ENCODE measurements around the gene DCBLD1. TPM values are rescaled to one million over a fixed set of nuclear protein-coding genes. Genes with fewer than 3 reads are reported as not detected.

DCBLD1 gene
- total RNA-seq, 1 experiment from 2014 or later: 1.5 TPM

DNA sequence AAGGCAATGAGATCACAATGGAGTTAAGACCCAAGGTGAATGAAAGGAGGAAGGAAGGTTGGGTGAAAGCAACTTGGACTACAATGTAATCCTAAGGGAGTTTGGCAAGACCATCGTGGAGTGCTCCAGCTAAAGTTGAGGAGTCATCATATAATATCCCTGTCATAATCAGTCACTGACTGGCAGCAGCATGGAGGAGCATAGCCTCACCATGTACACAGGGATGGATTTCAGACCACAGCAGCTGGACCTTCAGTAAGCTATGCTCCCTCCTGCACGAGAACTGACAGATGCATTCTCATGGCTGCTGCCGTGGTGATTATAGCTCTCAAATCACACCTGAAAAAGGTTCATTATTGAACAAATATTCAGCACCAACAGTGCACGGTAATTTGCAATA is 76.8 kb downstream of the DCBLD1 start:
- TF ChIP-seq, protein P1, sequence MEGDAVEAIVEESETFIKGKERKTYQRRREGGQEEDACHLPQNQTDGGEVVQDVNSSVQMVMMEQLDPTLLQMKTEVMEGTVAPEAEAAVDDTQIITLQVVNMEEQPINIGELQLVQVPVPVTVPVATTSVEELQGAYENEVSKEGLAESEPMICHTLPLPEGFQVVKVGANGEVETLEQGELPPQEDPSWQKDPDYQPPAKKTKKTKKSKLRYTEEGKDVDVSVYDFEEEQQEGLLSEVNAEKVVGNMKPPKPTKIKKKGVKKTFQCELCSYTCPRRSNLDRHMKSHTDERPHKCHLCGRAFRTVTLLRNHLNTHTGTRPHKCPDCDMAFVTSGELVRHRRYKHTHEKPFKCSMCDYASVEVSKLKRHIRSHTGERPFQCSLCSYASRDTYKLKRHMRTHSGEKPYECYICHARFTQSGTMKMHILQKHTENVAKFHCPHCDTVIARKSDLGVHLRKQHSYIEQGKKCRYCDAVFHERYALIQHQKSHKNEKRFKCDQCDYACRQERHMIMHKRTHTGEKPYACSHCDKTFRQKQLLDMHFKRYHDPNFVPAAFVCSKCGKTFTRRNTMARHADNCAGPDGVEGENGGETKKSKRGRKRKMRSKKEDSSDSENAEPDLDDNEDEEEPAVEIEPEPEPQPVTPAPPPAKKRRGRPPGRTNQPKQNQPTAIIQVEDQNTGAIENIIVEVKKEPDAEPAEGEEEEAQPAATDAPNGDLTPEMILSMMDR (conservative IDR thresholded peaks at IDR 0.05; ENCODE audit: low read depth, low read length): no peak
- no peak for TF ChIP-seq EZH2 (IDR thresholded peaks at IDR 0.05; ENCODE audit: borderline replicate concordance, low read depth, low read length, poor library complexity, severe bottlenecking)
- Histone ChIP-seq H3K4me3 (ENCODE audit: low read depth, low read length, poor library complexity, severe bottlenecking) (no peak overlapping the region), H3K27me3 (replicated peaks; ENCODE audit: insufficient read depth, low read depth, low read length, poor library complexity) (no peaks in the 10 kb centered on the region), H3K36me3 (ENCODE audit: insufficient read depth, low read length, poor library complexity, severe bottlenecking) (peaks cover 3% of the 10 kb centered on the region), H3K4me1 (ENCODE audit: insufficient read depth, low read length, poor library complexity, severe bottlenecking) (peaks cover 4% of the 10 kb centered on the region), H3K9me3 (ENCODE audit: low read depth, low read length, poor library complexity, severe bottlenecking) (no peaks in the 10 kb centered on the region), H3K27ac (ENCODE audit: low read depth, low read length, poor library complexity, severe bottlenecking) (no peak overlapping the region)
- no peak for DNase-seq (ENCODE audit: low spot score)
- POLR2A ChIA-PET (ENCODE audit: low non-redundant PET): no interaction called here
- CTCF ChIA-PET: no interaction called here
- no TSS peak for BruUV-seq (replicated peaks)
- intact Hi-C loops (cut with micrococcal nuclease; ENCODE audit: unreplicated experiment): no loop called here

DNA sequence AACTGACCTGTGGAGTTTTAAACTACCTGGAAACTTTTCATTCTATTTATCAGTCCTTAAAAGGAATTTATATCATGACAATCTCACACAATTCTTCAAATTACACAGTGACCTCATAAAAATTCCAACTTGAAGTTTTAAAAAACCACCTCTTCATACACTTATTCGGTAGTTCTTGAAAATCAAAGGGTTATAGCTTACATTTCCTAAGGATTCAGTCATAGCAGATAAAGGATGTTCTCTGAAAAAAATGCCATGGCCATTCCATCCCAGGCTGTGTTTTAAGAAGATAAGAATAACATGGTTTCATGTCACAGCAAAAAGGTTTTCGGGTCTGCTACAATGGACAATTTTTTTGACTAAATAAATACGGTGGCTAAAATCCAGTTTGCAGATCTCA is 78.7 kb downstream of the DCBLD1 start:
- BruUV-seq (replicated peaks): no TSS peak
- Histone ChIP-seq H3K9me3 (ENCODE audit: low read depth, low read length, poor library complexity, severe bottlenecking) (no peaks in the 10 kb centered on the region), H3K4me1 (ENCODE audit: insufficient read depth, low read length, poor library complexity, severe bottlenecking) (peaks cover 4% of the 10 kb centered on the region), H3K27me3 (replicated peaks; ENCODE audit: insufficient read depth, low read depth, low read length, poor library complexity) (no peaks in the 10 kb centered on the region), H3K36me3 (ENCODE audit: insufficient read depth, low read length, poor library complexity, severe bottlenecking) (peaks cover 3% of the 10 kb centered on the region), H3K27ac (ENCODE audit: low read depth, low read length, poor library complexity, severe bottlenecking) (no peak overlapping the region), H3K4me3 (ENCODE audit: low read depth, low read length, poor library complexity, severe bottlenecking) (no peak overlapping the region)
- no peak for DNase-seq (ENCODE audit: low spot score)
- intact Hi-C loops (cut with micrococcal nuclease; ENCODE audit: unreplicated experiment): no loop called here
- CTCF ChIA-PET: no interaction called here
- no peak for TF ChIP-seq EZH2 (IDR thresholded peaks at IDR 0.05; ENCODE audit: borderline replicate concordance, low read depth, low read length, poor library complexity, severe bottlenecking)
- TF ChIP-seq, protein P1 (conservative IDR thresholded peaks at IDR 0.05; ENCODE audit: low read depth, low read length): no peak
- POLR2A ChIA-PET (ENCODE audit: low non-redundant PET): interaction anchor here (0.6 to 0.7 kb wide), 2 partner anchors 10 to 32 kb away, joined by 3 to 4 read pairs; no protein-coding TSS in a partner anchor

DNA sequence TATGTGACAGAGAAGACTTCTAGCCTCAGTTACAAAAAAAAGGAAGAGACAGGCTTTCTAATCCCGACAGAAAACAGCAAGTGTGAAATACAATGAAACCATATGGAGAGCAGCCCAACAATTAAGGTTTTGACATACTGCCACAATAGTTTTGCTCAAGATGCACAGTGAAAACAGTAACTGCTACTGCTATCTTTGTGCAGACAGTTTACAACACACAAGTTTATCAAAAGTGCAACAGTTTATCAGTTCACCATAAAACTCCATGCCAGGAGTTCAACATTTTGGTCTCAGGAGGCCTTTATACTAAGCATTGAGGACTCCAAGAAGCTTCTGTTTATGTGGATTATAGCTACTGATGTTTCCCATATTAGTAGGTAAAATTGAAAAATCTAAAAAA is 82.2 kb downstream of the DCBLD1 start:
- no TSS peak for BruUV-seq (replicated peaks)
- CTCF ChIA-PET: no interaction called here
- TF ChIP-seq, protein P1 (conservative IDR thresholded peaks at IDR 0.05; ENCODE audit: low read depth, low read length): no peak
- TF ChIP-seq EZH2 (IDR thresholded peaks at IDR 0.05; ENCODE audit: borderline replicate concordance, low read depth, low read length, poor library complexity, severe bottlenecking): no peak
- Histone ChIP-seq H3K36me3 (ENCODE audit: insufficient read depth, low read length, poor library complexity, severe bottlenecking) (peaks cover 25% of the 10 kb centered on the region), H3K4me1 (ENCODE audit: insufficient read depth, low read length, poor library complexity, severe bottlenecking) (peaks cover 4% of the 10 kb centered on the region), H3K27ac (ENCODE audit: low read depth, low read length, poor library complexity, severe bottlenecking) (no peak overlapping the region), H3K4me3 (ENCODE audit: low read depth, low read length, poor library complexity, severe bottlenecking) (no peak overlapping the region), H3K9me3 (ENCODE audit: low read depth, low read length, poor library complexity, severe bottlenecking) (no peaks in the 10 kb centered on the region), H3K27me3 (replicated peaks; ENCODE audit: insufficient read depth, low read depth, low read length, poor library complexity) (no peaks in the 10 kb centered on the region)
- no peak for DNase-seq (ENCODE audit: low spot score)
- intact Hi-C loops (cut with micrococcal nuclease; ENCODE audit: unreplicated experiment): no loop called here
- POLR2A ChIA-PET (ENCODE audit: low non-redundant PET): no interaction called here

Measured in A673 (cell line).